Activated naive CD4-positive, alpha-beta T cell treated with anti-CD3 and anti-CD28 coated beads, Interleukin-2, amount 50 U/mL, for 16 hours (primary cell): ENCODE data around the gene TNFSF4.

ENCODE experiments used
- DNase-seq: peaks from one replicate; pipeline ENCODE4 v3.0.0-alpha.2; 2020

Gene TNFSF4

DNA sequence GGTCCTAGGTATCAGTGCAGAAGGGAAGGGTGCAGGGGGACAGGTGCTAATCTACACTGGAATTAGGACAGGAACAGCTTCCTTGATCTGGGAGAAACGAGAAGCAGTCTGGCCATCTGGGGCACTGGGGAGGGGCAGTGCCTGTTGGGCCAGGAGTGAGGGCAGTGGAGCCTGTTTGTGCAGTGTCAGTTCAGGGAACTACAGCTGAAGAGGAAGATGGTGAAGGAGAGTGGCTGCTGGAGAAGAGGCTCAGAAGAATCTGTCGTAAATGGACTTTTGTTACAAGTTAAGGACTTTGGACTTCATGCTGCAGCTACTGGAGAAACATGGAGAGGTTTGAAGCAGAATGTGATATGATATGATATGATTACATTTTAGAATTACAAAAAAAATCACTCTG lies 3.2 kb upstream of the TNFSF4 start:
- DNase-seq = no peak

DNA sequence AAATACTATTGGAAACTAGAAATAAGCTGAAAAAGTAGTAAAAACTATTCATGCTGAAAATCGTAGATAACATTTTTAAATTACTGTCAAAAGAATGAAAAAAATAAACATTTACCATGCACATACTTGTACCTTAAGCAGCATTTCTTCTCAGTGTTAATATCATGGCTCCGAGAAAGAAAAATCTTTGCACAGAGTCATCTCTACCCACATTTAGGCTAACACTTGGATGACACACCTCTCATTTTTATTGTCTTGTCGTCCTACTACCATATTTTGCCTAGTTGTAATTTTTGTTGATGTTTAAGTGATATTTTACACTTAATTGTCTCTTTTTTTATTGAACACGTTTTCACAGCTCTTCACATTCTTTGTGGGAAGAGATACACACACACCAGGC lies 1.7 kb upstream of the TNFSF4 start:
- no peak for DNase-seq

GRCh38 chr1:173208146-173208545 lies 1.0 kb upstream of the TNFSF4 start:
- no peak for DNase-seq

DNA sequence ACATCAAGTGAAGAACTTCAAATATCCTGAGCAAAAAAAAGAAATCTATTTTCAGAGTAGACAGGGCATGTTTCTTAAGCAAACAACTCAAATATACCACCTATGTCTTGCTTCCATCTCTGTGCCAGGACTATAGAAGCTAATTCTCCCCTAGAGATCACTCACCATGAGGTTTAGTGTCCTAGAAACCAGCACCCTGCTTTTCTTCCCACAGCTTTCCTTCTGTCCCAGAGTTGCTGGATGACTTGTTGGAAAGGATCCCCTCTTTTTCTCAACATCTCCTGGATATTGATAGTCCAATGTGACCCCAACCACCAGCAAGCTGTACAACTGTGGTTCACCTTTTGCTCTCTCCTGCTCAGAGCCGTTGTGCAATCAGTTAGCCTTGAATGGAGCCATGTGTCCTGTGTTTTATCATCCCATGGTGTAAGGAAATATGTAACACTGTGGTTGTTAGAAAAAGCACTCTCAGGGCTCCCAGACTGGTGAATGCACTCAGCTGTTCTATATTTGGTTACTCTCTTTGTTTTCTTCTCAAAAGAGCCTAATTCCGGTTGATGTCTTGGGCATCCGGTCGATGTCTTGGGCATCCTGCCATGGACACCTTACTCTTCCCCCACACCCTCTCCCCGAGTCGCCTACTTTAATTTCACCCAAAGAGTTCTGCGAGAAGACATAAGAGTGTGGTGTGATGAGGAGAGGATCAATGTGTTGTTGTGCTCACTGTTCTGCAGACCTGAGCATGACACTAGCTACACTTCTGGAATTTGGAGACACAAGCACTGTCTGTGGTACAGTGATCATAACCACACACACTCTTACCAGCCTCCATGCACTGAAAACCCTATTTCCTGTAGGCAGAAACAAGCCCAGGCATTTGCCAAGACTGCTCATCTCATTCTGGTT lies 1.7 kb downstream of the TNFSF4 start:
- no peak for DNase-seq

GRCh38 chr1:173204693-173205092 lies 2.4 kb downstream of the TNFSF4 start:
- no peak for DNase-seq

DNA sequence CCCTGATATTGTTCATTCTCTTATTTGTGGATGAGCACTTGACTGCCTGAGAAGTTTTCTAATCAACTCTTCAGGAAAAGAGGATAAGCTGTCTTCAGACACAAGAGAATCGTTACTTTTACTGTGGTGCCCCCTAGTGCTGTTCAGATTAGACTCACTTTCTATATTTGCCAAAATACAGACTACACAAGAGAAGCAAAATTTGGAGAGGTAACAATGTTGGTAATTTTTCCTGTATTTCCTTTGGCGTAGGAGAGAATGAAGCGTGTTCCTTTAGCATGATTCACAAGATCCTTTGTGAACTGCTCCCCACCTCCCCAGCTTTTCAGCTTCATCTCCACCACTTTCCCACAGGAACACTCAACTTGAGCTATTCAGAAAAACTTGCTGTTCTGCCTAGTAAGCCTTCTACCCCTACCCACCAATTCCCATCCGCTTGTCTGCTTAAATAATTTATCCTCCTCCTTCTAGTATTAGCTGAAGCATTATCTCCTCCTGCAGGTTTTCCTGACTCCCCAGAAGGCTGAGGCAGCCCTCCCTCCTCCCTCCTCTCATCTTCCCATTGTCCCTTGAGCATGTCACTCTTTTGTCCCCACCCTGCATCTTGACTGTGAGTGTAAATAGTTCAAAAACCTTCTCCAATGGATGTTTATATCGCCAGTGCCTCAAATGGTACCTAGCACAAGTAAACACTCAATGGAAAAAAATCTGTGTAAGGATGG lies 4.5 kb downstream of the TNFSF4 start:
- DNase-seq = no peak

DNA sequence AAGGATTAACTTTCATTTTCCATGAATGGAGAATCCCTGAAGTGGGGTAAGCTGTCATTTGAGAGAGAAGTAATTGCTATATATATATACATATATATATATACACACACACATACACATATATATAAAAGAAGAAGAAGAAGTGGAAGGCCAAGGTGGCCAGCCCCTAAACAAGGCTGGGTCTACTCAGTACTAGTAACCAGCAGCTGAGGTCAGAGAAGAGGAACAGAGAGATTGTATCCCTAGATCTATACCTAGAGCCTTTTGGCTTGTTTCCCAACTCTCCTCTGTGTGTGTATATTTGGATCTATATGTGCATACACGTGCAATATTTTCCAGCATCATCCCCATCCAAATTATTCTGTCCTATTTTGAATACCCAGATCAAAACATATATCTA lies 5.2 kb downstream of the TNFSF4 start:
- no peak for DNase-seq

GRCh38 chr1:173195596-173196088 lies 11.5 kb downstream of the TNFSF4 start:
- no peak for DNase-seq

DNA sequence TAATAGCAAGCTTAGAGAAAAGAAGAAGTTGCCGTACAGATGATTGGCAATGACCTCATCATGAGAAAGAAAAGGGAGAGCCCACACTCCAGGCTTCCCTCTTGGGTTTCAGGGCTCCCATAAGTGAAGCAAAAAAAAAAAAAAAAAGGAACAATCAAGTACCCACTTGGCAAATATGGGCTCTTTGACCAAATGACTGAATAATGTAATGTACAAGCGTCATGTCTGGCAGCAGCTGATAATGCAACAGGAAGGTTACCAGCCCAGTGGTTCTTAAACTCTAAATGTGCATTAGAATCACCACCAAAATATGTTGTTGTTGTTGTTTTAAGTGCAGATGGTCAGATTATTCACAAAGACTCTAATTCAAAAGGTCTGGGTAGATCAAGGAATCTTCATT lies 13.5 kb downstream of the TNFSF4 start:
- no peak for DNase-seq

- DNase-seq = no peak
These were observed 16.0 kb downstream of the TNFSF4 start for GRCh38 chr1:173191011-173191705.

DNA sequence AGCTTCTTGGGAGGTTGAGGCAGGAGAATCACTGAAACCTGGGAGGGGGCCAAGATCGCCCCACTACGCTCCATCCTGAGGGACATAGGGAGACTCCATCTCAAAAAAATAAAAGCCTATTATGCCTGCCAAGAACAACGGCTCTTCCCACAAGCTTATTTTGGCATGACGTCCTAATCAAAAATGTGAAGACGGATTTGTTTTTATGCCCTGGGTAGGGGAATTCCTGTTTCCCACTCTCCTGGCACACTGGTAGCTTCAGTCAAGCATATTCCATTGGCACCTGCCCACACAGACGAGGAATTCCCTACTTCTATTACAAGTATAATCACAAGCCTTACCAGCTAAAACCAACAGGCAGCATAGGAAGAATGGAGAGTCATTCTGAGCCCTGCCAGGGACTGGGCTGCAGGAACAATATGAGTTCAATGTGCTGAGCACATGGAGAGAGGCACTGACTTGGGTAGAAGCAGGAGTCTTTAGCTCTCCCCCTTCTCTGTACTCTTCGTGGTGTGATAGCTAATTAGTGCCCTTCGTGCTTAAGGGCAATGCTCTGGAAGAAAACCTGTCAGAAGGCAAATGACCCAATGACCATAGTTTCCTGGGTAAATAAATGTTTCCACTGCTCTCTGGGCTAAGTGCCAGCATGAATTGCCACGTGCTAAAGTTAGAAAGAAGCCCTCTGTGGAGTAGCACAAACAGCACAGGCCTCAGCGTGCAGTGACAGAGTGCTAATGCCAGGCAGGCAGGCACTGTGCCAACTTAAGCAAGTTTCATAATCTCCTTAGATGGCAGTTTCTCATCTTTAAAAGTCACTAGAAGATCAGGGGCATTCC lies 16.8 kb downstream of the TNFSF4 start:
- DNase-seq = no peak

DNA sequence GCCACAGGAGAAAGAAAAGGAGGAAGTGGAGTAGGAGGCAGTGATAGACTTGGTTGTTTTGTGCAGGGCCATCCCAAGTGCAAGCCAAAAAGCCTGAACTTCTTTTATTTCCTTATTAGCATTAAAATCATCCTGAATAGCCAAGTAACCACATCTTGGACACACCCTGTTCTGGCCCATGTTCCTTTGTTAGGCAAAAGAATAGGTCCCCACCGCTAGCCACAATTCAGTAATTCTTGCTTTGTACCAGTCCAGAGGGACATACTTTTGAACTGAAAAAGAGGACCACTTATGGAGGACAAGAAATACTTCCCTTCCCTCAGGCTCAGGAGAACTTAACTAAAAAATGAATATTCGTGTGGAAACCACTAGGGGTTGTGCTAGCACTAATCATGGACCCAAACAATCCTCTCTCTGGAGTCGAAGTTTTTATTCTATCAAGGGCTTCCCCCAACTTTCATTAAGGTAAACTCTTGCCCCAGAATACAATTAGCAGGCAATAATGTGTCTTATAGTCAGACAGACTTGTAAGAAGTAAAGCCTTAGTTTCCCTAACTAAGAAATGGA lies 19.4 kb downstream of the TNFSF4 start:
- no peak for DNase-seq

- DNase-seq = no peak
These were observed 25.3 kb downstream of the TNFSF4 start for GRCh38 chr1:173181791-173182190.

GRCh38 chr1:173176246-173176645 lies 30.9 kb downstream of the TNFSF4 start:
- DNase-seq = no peak

GRCh38 chr1:173175514-173176145 lies 31.5 kb downstream of the TNFSF4 start:
- no peak for DNase-seq

GRCh38 chr1:173173388-173173787 lies 33.7 kb downstream of the TNFSF4 start:
- no peak for DNase-seq

- DNase-seq = no peak
These were observed 36.0 kb downstream of the TNFSF4 start for GRCh38 chr1:173171152-173171551.

DNA sequence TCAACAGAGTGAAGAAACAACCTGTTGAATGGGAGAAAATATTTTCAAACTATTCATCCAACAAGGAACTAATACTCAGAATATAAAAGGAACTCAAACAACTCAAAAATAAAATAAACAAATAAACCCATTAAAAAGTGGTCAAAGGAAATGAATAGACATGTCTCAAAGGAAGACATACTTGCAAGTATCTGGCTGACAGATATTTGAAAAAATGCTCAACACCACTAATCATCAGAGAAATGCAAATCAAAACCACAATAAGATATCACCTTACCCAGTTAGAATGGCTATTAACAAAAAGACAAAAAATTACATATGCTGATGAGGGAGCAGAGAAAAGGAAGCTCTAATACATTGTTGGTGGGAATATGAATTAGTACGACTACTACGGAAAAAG lies 38.2 kb downstream of the TNFSF4 start:
- no peak for DNase-seq

GRCh38 chr1:173164686-173165085 lies 42.4 kb downstream of the TNFSF4 start:
- DNase-seq = no peak

- no peak for DNase-seq
These were observed 43.0 kb downstream of the TNFSF4 start for GRCh38 chr1:173164178-173164577.

GRCh38 chr1:173163222-173163621 lies 43.9 kb downstream of the TNFSF4 start:
- no peak for DNase-seq

GRCh38 chr1:173162601-173163000 lies 44.5 kb downstream of the TNFSF4 start:
- no peak for DNase-seq
